ENCODE data around the gene EPS15.
"Not testable (repeated sequence)": the region's sequence is repeated elsewhere in the genome, so short reads cannot be mapped to it uniquely, and the experiment has no call there.

The EPS15 gene

GRCh38 chr1:51519048-51519864, at the start of gene EPS15:
Gene EPS15, minus strand, starts transcription at chr1:51519266. Its CDS starts 35 bp downstream, at chr1:51519231.
- peak; percentile 76 for DNase-seq

GRCh38 chr1:51568231-51568935, 49.3 kb upstream of the EPS15 start:
- DNase-seq = no peak

GRCh38 chr1:51567653-51568052, 48.6 kb upstream of the EPS15 start:
- DNase-seq = no peak

GRCh38 chr1:51566260-51566659, 47.2 kb upstream of the EPS15 start:
- DNase-seq = no peak

- DNase-seq = no peak
These were observed 45.9 kb upstream of the EPS15 start for GRCh38 chr1:51565009-51565408.

- DNase-seq = no peak
These were observed 45.1 kb upstream of the EPS15 start for GRCh38 chr1:51564124-51564523.

GRCh38 chr1:51561702-51562101, 42.6 kb upstream of the EPS15 start:
- DNase-seq = no peak

- not testable (repeated sequence) for DNase-seq
These were observed 41.8 kb upstream of the EPS15 start for GRCh38 chr1:51560895-51561294.

- no peak for DNase-seq
These were observed 41.0 kb upstream of the EPS15 start for GRCh38 chr1:51560034-51560433.

- DNase-seq = no peak
These were observed 40.4 kb upstream of the EPS15 start for GRCh38 chr1:51559501-51559900.

- no peak for DNase-seq
These were observed 40.0 kb upstream of the EPS15 start for GRCh38 chr1:51559064-51559500.

GRCh38 chr1:51558375-51558924, 39.4 kb upstream of the EPS15 start:
- DNase-seq = no peak

- DNase-seq = no peak
These were observed 38.1 kb upstream of the EPS15 start for GRCh38 chr1:51557168-51557567.

GRCh38 chr1:51555866-51556619, 37.0 kb upstream of the EPS15 start:
- no peak for DNase-seq

GRCh38 chr1:51553911-51554310, 34.8 kb upstream of the EPS15 start:
- no peak for DNase-seq

GRCh38 chr1:51552929-51553807, 34.1 kb upstream of the EPS15 start:
- no peak for DNase-seq

GRCh38 chr1:51551848-51552296, 32.8 kb upstream of the EPS15 start:
- no peak for DNase-seq

GRCh38 chr1:51551081-51551480, 32.0 kb upstream of the EPS15 start:
- no peak for DNase-seq

GRCh38 chr1:51549901-51550300, 30.8 kb upstream of the EPS15 start:
- DNase-seq = no peak

- DNase-seq = no peak
These were observed 30.1 kb upstream of the EPS15 start for GRCh38 chr1:51549016-51549619.

- DNase-seq = no peak
These were observed 24.8 kb upstream of the EPS15 start for GRCh38 chr1:51543858-51544257.
